Trophoblast cell (in vitro differentiated cells and primary cell): ENCODE measurements around the gene TH.

Experiments
- DNase-seq, 2 donors: peaks; one replicate each; pipeline ENCODE4 v3.0.0-alpha.2; 2016
- H2AFZ ChIP-seq: 2 replicates; pipeline ENCODE4 v1.6.1; 2013; ENCODE audit warnings: low read length, moderate library complexity, mild to moderate bottlenecking; ENCODE audit not compliant: insufficient read depth, poor library complexity
- H2AK5ac ChIP-seq: 2 replicates; pipeline ENCODE4 v1.6.1; 2013; ENCODE audit warnings: mild to moderate bottlenecking, low read length
- H2BK120ac ChIP-seq: 2 replicates; pipeline ENCODE4 v1.6.1; 2013; ENCODE audit warnings: low read length, mild to moderate bottlenecking, moderate library complexity; ENCODE audit not compliant: insufficient read depth, poor library complexity
- H2BK12ac ChIP-seq: 2 replicates; pipeline ENCODE4 v1.6.1; 2013; ENCODE audit warnings: mild to moderate bottlenecking, low read length, moderate library complexity
- H2BK5ac ChIP-seq: 2 replicates; pipeline ENCODE4 v1.6.1; 2013; ENCODE audit warnings: low read length, low read depth, moderate library complexity, mild to moderate bottlenecking; ENCODE audit not compliant: poor library complexity
- H3K14ac ChIP-seq: 2 replicates; pipeline ENCODE4 v1.6.1; 2013; ENCODE audit warnings: mild to moderate bottlenecking, low read length
- H3K18ac ChIP-seq: 2 replicates; pipeline ENCODE4 v1.6.1; 2013; ENCODE audit warnings: mild to moderate bottlenecking, low read length
- H3K23ac ChIP-seq: 2 replicates; pipeline ENCODE4 v1.6.1; 2013; ENCODE audit warnings: low read length
- H3K27ac ChIP-seq: 2 replicates; pipeline ENCODE4 v1.5.1; 2013; ENCODE audit warnings: low read depth, mild to moderate bottlenecking, inconsistent platforms, low read length, moderate library complexity
- H3K27me3 ChIP-seq: 2 replicates; pipeline ENCODE4 v1.6.1; 2013; ENCODE audit warnings: inconsistent platforms, mild to moderate bottlenecking, low read length, moderate library complexity; ENCODE audit not compliant: insufficient read depth
- H3K36me3 ChIP-seq, 2 experiments: 1 replicate in 1 of 2; 2 replicates in 1 of 2; pipeline ENCODE4 v1.6.1; 2013; ENCODE audit warnings: low read length in 2 of 2, mild to moderate bottlenecking in 2 of 2, moderate library complexity in 1 of 2; ENCODE audit not compliant: insufficient read depth in 2 of 2, control insufficient read depth in 1 of 2
- H3K4ac ChIP-seq: 2 replicates; pipeline ENCODE4 v1.6.1; 2013; ENCODE audit warnings: low read depth, mild to moderate bottlenecking, low read length, moderate library complexity
- H3K4me1 ChIP-seq, 2 experiments: 1 replicate in 1 of 2; 2 replicates in 1 of 2; pipeline ENCODE4 v1.6.1; 2013; ENCODE audit warnings: low read length in 2 of 2, mild to moderate bottlenecking in 2 of 2, moderate library complexity in 1 of 2; ENCODE audit not compliant: insufficient read depth in 2 of 2, control insufficient read depth in 1 of 2
- H3K4me2 ChIP-seq: 2 replicates; pipeline ENCODE4 v1.6.1; 2013; ENCODE audit warnings: inconsistent platforms, mild to moderate bottlenecking, low read length, moderate library complexity
- H3K4me3 ChIP-seq: 2 replicates; pipeline ENCODE4 v1.5.1; 2013; ENCODE audit warnings: mild to moderate bottlenecking, low read depth, low read length, inconsistent platforms
- H3K79me1 ChIP-seq: one replicate; pipeline ENCODE4 v1.6.1; 2013; ENCODE audit warnings: low read length
- H3K79me2 ChIP-seq: 2 replicates; pipeline ENCODE4 v1.6.1; 2013; ENCODE audit warnings: low read length, mild to moderate bottlenecking; ENCODE audit not compliant: control insufficient read depth, insufficient read depth, poor library complexity
- H3K9ac ChIP-seq: 2 replicates; pipeline ENCODE4 v1.6.1; 2013; ENCODE audit warnings: mild to moderate bottlenecking, low read length
- H3K9me3 ChIP-seq: 2 replicates; pipeline ENCODE4 v1.6.1; 2013; ENCODE audit warnings: low read depth, mild to moderate bottlenecking, control low read depth, inconsistent platforms, low read length; ENCODE audit not compliant: insufficient read depth
- H4K12ac ChIP-seq: 2 replicates; pipeline ENCODE4 v1.6.1; 2013; ENCODE audit warnings: low read depth, mild to moderate bottlenecking, low read length, moderate library complexity
- H4K8ac ChIP-seq: 2 replicates; pipeline ENCODE4 v1.6.1; 2013; ENCODE audit warnings: low read depth, mild to moderate bottlenecking, low read length, moderate library complexity
- H4K91ac ChIP-seq: one replicate; pipeline ENCODE4 v1.6.1; 2013; ENCODE audit warnings: low read depth, mild to moderate bottlenecking, low read length, moderate library complexity
- WGBS: extraction: QIAGEN DNeasy Blood & Tissue Kit; methylation state at CpG from one replicate; pipeline ENCODE4 v1.1.7; 2013; ENCODE audit warnings: missing lambda C conversion rate; ENCODE audit not compliant: insufficient read length, insufficient coverage; ENCODE audit errors: extremely low coverage; 5-methylcytosine and 5-hydroxymethylcytosine counted together

Gene TH

GRCh38 chr11:2169005-2169378 is 2.6 kb downstream of the TH start:
- Histone ChIP-seq H3K36me3 (no peaks in the 10 kb centered on the region), H3K4me2 (no peak overlapping the region), H3K23ac (no peak overlapping the region), H3K14ac (no peak overlapping the region), H3K4me1 (peaks cover 3 to 4% of the 10 kb centered on the region in 2 experiments), H3K4ac (no peak overlapping the region), H4K91ac (no peak overlapping the region), H3K27me3 (no peaks in the 10 kb centered on the region), H3K18ac (no peak overlapping the region), H3K9me3 (peaks cover 2% of the 10 kb centered on the region), H4K12ac (no peak overlapping the region), H2BK120ac (no peak overlapping the region), H3K27ac (no peak overlapping the region), H2AFZ (no peak overlapping the region), H3K9ac (no peak overlapping the region), H4K8ac (no peak overlapping the region), H3K79me1 (no peaks in the 10 kb centered on the region), H2BK12ac (no peak overlapping the region), H2AK5ac (no peak overlapping the region), H2BK5ac (no peak overlapping the region), H3K4me3 (no peak overlapping the region), H3K79me2 (no peaks in the 10 kb centered on the region)
- peak in 1 of 2 donors; percentile 61 for DNase-seq
- no CpG with 5 or more reads among the region's 10 CpGs for WGBS

- Histone ChIP-seq H3K4me1 (peaks cover 3 to 4% of the 10 kb centered on the region in 2 experiments), H3K27me3 (no peaks in the 10 kb centered on the region), H3K4me2 (no peak overlapping the region), H3K79me1 (no peaks in the 10 kb centered on the region), H3K27ac (no peak overlapping the region), H3K4me3 (no peak overlapping the region), H3K18ac (no peak overlapping the region), H2BK5ac (no peak overlapping the region), H2AFZ (no peak overlapping the region), H2BK120ac (no peak overlapping the region), H3K23ac (no peak overlapping the region), H3K79me2 (no peaks in the 10 kb centered on the region), H2AK5ac (no peak overlapping the region), H2BK12ac (no peak overlapping the region), H3K36me3 (no peaks in the 10 kb centered on the region), H4K12ac (no peak overlapping the region), H3K9me3 (peaks cover 2% of the 10 kb centered on the region), H4K91ac (no peak overlapping the region), H3K4ac (no peak overlapping the region), H3K9ac (no peak overlapping the region), H4K8ac (no peak overlapping the region), H3K14ac (no peak overlapping the region)
- DNase-seq: peak; percentile 48 to 75
- WGBS: no CpG with 5 or more reads among the region's 33 CpGs
Measured at GRCh38 chr11:2168286-2169004, 3.2 kb downstream of the TH start.

GRCh38 chr11:2167141-2168045 is 4.2 kb downstream of the TH start:
- no peak overlapping the region for H3K4ac ChIP-seq
- H4K8ac ChIP-seq: no peak overlapping the region
- no peaks in the 10 kb centered on the region for H3K27me3 ChIP-seq
- H2BK5ac ChIP-seq: no peak overlapping the region
- no peak overlapping the region for H3K14ac ChIP-seq
- peaks cover 2% of the 10 kb centered on the region for H3K9me3 ChIP-seq
- H2BK12ac ChIP-seq: no peak overlapping the region
- peaks cover 3 to 4% of the 10 kb centered on the region in 2 experiments for H3K4me1 ChIP-seq
- no peak overlapping the region for H4K91ac ChIP-seq
- H3K36me3 ChIP-seq: no peaks in the 10 kb centered on the region
- no peak overlapping the region for H4K12ac ChIP-seq
- no peak overlapping the region for H3K4me3 ChIP-seq
- H3K18ac ChIP-seq: no peak overlapping the region
- no peaks in the 10 kb centered on the region for H3K79me1 ChIP-seq
- H3K4me2 ChIP-seq: no peak overlapping the region
- WGBS: no CpG with 5 or more reads among the region's 31 CpGs
- no peak overlapping the region for H3K23ac ChIP-seq
- no peak overlapping the region for H2AK5ac ChIP-seq
- DNase-seq: no peak
- no peak overlapping the region for H2BK120ac ChIP-seq
- H3K27ac ChIP-seq: no peak overlapping the region
- H3K9ac ChIP-seq: no peak overlapping the region
- H2AFZ ChIP-seq: no peak overlapping the region
- H3K79me2 ChIP-seq: no peaks in the 10 kb centered on the region

GRCh38 chr11:2166091-2166851 is 5.3 kb downstream of the TH start:
- H4K91ac ChIP-seq: no peak overlapping the region
- H3K36me3 ChIP-seq: no peaks in the 10 kb centered on the region
- peaks cover 3 to 4% of the 10 kb centered on the region in 2 experiments for H3K4me1 ChIP-seq
- H2BK12ac ChIP-seq: no peak overlapping the region
- H3K9ac ChIP-seq: no peak overlapping the region
- WGBS: no CpG with 5 or more reads among the region's 70 CpGs
- H2AFZ ChIP-seq: no peak overlapping the region
- no peak overlapping the region for H2BK120ac ChIP-seq
- H4K8ac ChIP-seq: no peak overlapping the region
- H3K4ac ChIP-seq: no peak overlapping the region
- H3K79me1 ChIP-seq: no peaks in the 10 kb centered on the region
- H4K12ac ChIP-seq: no peak overlapping the region
- no peaks in the 10 kb centered on the region for H3K27me3 ChIP-seq
- H3K9me3 ChIP-seq: peaks cover 2% of the 10 kb centered on the region
- no peak overlapping the region for H2AK5ac ChIP-seq
- H3K4me3 ChIP-seq: no peak overlapping the region
- H3K23ac ChIP-seq: no peak overlapping the region
- H2BK5ac ChIP-seq: no peak overlapping the region
- no peak overlapping the region for H3K14ac ChIP-seq
- no peaks in the 10 kb centered on the region for H3K79me2 ChIP-seq
- H3K27ac ChIP-seq: no peak overlapping the region
- no peak overlapping the region for H3K4me2 ChIP-seq
- DNase-seq: peak in 1 of 2 donors; percentile 68
- H3K18ac ChIP-seq: no peak overlapping the region
